OCI-LY7 (cell line): ENCODE measurements around the gene NTHL1. TPM values are rescaled to one million over a fixed set of nuclear protein-coding genes. Genes with fewer than 3 reads are reported as not detected.

ENCODE experiments used
- BruUV-seq: library from RNA; stranded (reverse); fragments of 400-500 nt; replicated peaks from 2 replicates; lab custom pipeline; 2021; lab: Mats Ljungman, UMichigan
- CTCF ChIA-PET: fragments of 300-600 bp; sonication (Branson Sonifier 250); formaldehyde crosslinking; loops from one replicate; lab custom pipeline; 2022; ENCODE audit warnings: antibody characterized with exemption; ENCODE audit not compliant: unreplicated experiment; lab: Charles Lee
- POLR2A ChIA-PET: fragments of 300-600 bp; sonication (Branson Sonifier 250); formaldehyde crosslinking; loops from one replicate; lab custom pipeline; 2022; ENCODE audit warnings: antibody characterized with exemption; lab: Charles Lee
- DNase-seq: peaks from one replicate; pipeline ENCODE4 v3.0.0-alpha.2; 2015; ENCODE audit warnings: low spot score
- H2AFZ ChIP-seq: fragments of 200-600 bp; sonication (generic), shearing (Covaris generic); 2 replicates; pipeline ENCODE4 v1.6.1; 2014; ENCODE audit warnings: mild to moderate bottlenecking, antibody characterized with exemption, low read length, moderate library complexity
- H3K27ac ChIP-seq: fragments of 200-600 bp; sonication (generic); 2 replicates; pipeline ENCODE4 v1.5.1; 2014; ENCODE audit warnings: mixed run types, low read depth, mild to moderate bottlenecking, moderate library complexity, low read length, inconsistent platforms; ENCODE audit not compliant: poor library complexity, severe bottlenecking
- H3K36me3 ChIP-seq: fragments of 200-600 bp; sonication (generic); 2 replicates; pipeline ENCODE4 v1.6.1; 2014; ENCODE audit warnings: mild to moderate bottlenecking, antibody characterized with exemption, low read length, moderate library complexity, mixed read lengths; ENCODE audit not compliant: insufficient read depth
- H3K4me1 ChIP-seq: fragments of 200-600 bp; sonication (generic); 2 replicates; pipeline ENCODE4 v1.5.1; 2014; ENCODE audit warnings: mild to moderate bottlenecking, low read length; ENCODE audit not compliant: insufficient read depth, poor library complexity, severe bottlenecking
- H3K4me2 ChIP-seq: fragments of 200-600 bp; sonication (generic); 2 replicates; pipeline ENCODE4 v1.6.1; 2014; ENCODE audit warnings: mild to moderate bottlenecking, low read length
- H3K4me3 ChIP-seq: fragments of 200-600 bp; sonication (generic); 2 replicates; pipeline ENCODE4 v1.5.1; 2014; ENCODE audit warnings: mild to moderate bottlenecking, low read depth, low read length; ENCODE audit not compliant: poor library complexity, severe bottlenecking
- H3K79me2 ChIP-seq: fragments of 200-600 bp; sonication (generic); 2 replicates; pipeline ENCODE4 v1.6.1; 2016; ENCODE audit warnings: low read depth, mild to moderate bottlenecking, low read length, moderate library complexity, mixed read lengths; ENCODE audit not compliant: insufficient read depth
- H3K9me2 ChIP-seq: fragments of 200-600 bp; sonication (generic); 2 replicates; pipeline ENCODE4 v1.6.1; 2016; ENCODE audit warnings: mild to moderate bottlenecking, low read length, mixed read lengths; ENCODE audit not compliant: insufficient read depth
- H3K9me3 ChIP-seq: fragments of 200-600 bp; sonication (generic); 2 replicates; pipeline ENCODE4 v1.6.1; 2014; ENCODE audit warnings: mild to moderate bottlenecking, mixed run types, low read length, mixed read lengths
- H4K20me1 ChIP-seq: fragments of 200-600 bp; sonication (generic); 2 replicates; pipeline ENCODE4 v1.6.1; 2014; ENCODE audit warnings: mild to moderate bottlenecking, antibody characterized with exemption, low read length, moderate library complexity, mixed read lengths; ENCODE audit not compliant: insufficient read depth
- EZH2phosphoT487 ChIP-seq: fragments of 200-600 bp; sonication (generic); IDR thresholded peaks from 2 replicates; pipeline ENCODE4 v1.6.1; 2018; ENCODE audit warnings: low read depth, borderline replicate concordance, mild to moderate bottlenecking, mixed run types, antibody characterized with exemption, low read length, moderate library complexity, mixed read lengths
- intact Hi-C: fragments of 100-400 bp; cut with micrococcal nuclease; formaldehyde crosslinking; loops from one replicate; pipeline ENCODE4 v1.10.0; 2022; ENCODE audit not compliant: unreplicated experiment
- total RNA-seq, 2 experiments: library from RNA; depleted of rRNA in 1 of 2; stranded (reverse); fragments of >200 nt in 1 of 2; shearing (Covaris generic) in 1 of 2; gene quantifications; 2 replicates each; pipeline ENCODE4 v1.2.3, GENCODE V29; 2014 to 2022
- TF ChIP-seq, protein P1 (sequence below): fragments of 200-600 bp; sonication (generic); conservative IDR thresholded peaks from 2 replicates; pipeline ENCODE4 v1.5.1; 2014; ENCODE audit warnings: mild to moderate bottlenecking, antibody characterized with exemption, low read length, moderate library complexity, mixed read lengths

The NTHL1 gene
- total RNA-seq, 2 experiments from 2014 or later, result 51.5 to 56.2 TPM

GRCh38 chr16:2029350-2029749, 18.3 kb downstream of the NTHL1 start:
- Histone ChIP-seq H3K27ac (no peak overlapping the region), H3K4me2 (no peak overlapping the region), H3K79me2 (no peaks in the 10 kb centered on the region), H3K4me3 (no peak overlapping the region), H4K20me1 (no peaks in the 10 kb centered on the region), H2AFZ (no peak overlapping the region), H3K4me1 (no peaks in the 10 kb centered on the region), H3K9me3 (no peaks in the 10 kb centered on the region), H3K9me2 (no peaks in the 10 kb centered on the region), H3K36me3 (no peaks in the 10 kb centered on the region)
- intact Hi-C loops, result no loop called here
- ChIA-PET CTCF (no interaction called here), POLR2A (no interaction called here)
- BruUV-seq, result no TSS peak
- no peak for TF ChIP-seq EZH2phosphoT487
- TF ChIP-seq, protein P1, sequence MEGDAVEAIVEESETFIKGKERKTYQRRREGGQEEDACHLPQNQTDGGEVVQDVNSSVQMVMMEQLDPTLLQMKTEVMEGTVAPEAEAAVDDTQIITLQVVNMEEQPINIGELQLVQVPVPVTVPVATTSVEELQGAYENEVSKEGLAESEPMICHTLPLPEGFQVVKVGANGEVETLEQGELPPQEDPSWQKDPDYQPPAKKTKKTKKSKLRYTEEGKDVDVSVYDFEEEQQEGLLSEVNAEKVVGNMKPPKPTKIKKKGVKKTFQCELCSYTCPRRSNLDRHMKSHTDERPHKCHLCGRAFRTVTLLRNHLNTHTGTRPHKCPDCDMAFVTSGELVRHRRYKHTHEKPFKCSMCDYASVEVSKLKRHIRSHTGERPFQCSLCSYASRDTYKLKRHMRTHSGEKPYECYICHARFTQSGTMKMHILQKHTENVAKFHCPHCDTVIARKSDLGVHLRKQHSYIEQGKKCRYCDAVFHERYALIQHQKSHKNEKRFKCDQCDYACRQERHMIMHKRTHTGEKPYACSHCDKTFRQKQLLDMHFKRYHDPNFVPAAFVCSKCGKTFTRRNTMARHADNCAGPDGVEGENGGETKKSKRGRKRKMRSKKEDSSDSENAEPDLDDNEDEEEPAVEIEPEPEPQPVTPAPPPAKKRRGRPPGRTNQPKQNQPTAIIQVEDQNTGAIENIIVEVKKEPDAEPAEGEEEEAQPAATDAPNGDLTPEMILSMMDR, result no peak
- DNase-seq, result no peak

DNA sequence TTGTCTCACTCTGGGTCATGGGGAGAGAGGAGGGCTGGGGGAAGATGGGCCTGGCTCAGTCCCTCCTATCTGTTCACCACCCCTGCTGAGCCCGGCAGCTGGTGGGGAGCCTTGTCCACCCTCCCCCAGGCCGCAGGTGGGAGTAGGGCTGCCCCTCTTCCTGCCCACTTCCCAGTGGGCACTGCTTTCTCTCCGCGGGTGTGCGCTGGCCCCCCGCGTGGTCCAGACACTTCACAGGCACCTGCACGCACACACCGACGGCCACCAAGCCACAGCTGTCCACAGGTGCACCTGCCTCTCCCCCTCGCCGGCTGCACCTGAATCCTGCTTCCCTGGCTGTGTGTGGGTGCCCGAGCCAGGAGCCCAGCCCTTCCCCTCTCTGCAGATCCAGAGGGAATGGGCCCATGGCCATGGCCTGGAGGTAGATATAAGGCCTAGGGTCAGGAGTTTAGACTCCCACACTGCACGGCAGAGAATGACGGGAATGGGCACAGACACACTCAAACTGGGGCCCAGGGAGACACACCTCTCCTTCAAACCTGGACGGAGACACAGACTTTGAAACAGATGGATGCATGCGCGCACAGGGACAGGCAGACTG, 18.9 kb downstream of the NTHL1 start:
- Histone ChIP-seq H3K9me2 (no peaks in the 10 kb centered on the region), H3K9me3 (no peaks in the 10 kb centered on the region), H4K20me1 (no peaks in the 10 kb centered on the region), H3K27ac (no peak overlapping the region), H3K4me2 (no peak overlapping the region), H3K36me3 (no peaks in the 10 kb centered on the region), H2AFZ (no peak overlapping the region), H3K79me2 (no peaks in the 10 kb centered on the region), H3K4me1 (peaks cover 2% of the 10 kb centered on the region), H3K4me3 (no peak overlapping the region)
- no TSS peak for BruUV-seq
- no peak for DNase-seq
- POLR2A ChIA-PET, result no interaction called here
- intact Hi-C loops, result no loop called here
- no peak for TF ChIP-seq EZH2phosphoT487
- TF ChIP-seq, protein P1, result no peak
- CTCF ChIA-PET, result no interaction called here

- no TSS peak for BruUV-seq
- intact Hi-C loops, result no loop called here
- H4K20me1 ChIP-seq, result no peaks in the 10 kb centered on the region
- TF ChIP-seq, protein P1, result no peak
- no peak for TF ChIP-seq EZH2phosphoT487
- DNase-seq, result no peak
- no peak overlapping the region for H3K4me2 ChIP-seq
- H3K79me2 ChIP-seq, result no peaks in the 10 kb centered on the region
- H3K4me1 ChIP-seq, result peaks cover 7% of the 10 kb centered on the region
- H3K4me3 ChIP-seq, result no peak overlapping the region
- no peaks in the 10 kb centered on the region for H3K9me2 ChIP-seq
- H3K9me3 ChIP-seq, result no peaks in the 10 kb centered on the region
- no peaks in the 10 kb centered on the region for H3K36me3 ChIP-seq
- no peak overlapping the region for H2AFZ ChIP-seq
- ChIA-PET CTCF (no interaction called here), POLR2A (no interaction called here)
- H3K27ac ChIP-seq, result no peak overlapping the region
These were observed 19.5 kb downstream of the NTHL1 start for GRCh38 chr16:2028146-2028545.
